Embryonic facial prominence (tissue), 1 donor: ENCODE results near the gene NUDT14.

Source experiments
- DNase-seq: peaks from one replicate; pipeline ENCODE4 v3.0.0-alpha.2; 2016; ENCODE audit errors: extremely low spot score

The NUDT14 gene

GRCh38 chr14:105159344-105159743, 21.8 kb downstream of the NUDT14 start:
- no peak for DNase-seq

- DNase-seq: no peak
Measured at GRCh38 chr14:105158794-105159193, 22.3 kb downstream of the NUDT14 start.

GRCh38 chr14:105157872-105158271, 23.2 kb downstream of the NUDT14 start:
- no peak for DNase-seq

- DNase-seq: no peak
Measured at GRCh38 chr14:105156414-105157375, 24.4 kb downstream of the NUDT14 start.

GRCh38 chr14:105155681-105156413, 25.3 kb downstream of the NUDT14 start:
- no peak for DNase-seq

GRCh38 chr14:105155071-105155651, 26.0 kb downstream of the NUDT14 start:
- no peak for DNase-seq

DNA sequence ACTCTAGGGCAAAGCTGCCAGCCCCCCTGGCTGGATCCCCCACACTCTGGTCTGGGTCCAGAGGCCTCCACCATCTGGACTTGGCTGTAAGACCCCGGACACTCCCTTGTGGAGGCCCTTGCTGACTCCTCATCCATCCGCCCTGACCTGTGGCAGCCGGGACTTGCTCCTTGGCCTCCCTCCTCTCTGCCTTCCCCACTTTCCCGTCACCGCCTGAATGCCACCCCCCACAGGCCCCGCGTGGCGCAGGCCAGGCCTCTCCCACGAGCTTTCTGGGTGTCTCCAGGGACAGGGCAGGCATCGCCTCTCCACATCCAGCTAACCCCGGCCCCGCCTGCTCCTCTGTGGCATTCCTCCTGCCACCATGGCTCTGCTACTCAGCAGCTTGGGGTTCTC, 26.6 kb downstream of the NUDT14 start:
- no peak for DNase-seq

- DNase-seq: no peak
Measured at GRCh38 chr14:105153739-105154475, 27.2 kb downstream of the NUDT14 start.

GRCh38 chr14:105153331-105153731, 27.8 kb downstream of the NUDT14 start:
- no peak for DNase-seq

- no peak for DNase-seq
Measured at GRCh38 chr14:105152794-105153241, 28.3 kb downstream of the NUDT14 start.

- no peak for DNase-seq
Measured at GRCh38 chr14:105151838-105152793, 29.0 kb downstream of the NUDT14 start.

DNA sequence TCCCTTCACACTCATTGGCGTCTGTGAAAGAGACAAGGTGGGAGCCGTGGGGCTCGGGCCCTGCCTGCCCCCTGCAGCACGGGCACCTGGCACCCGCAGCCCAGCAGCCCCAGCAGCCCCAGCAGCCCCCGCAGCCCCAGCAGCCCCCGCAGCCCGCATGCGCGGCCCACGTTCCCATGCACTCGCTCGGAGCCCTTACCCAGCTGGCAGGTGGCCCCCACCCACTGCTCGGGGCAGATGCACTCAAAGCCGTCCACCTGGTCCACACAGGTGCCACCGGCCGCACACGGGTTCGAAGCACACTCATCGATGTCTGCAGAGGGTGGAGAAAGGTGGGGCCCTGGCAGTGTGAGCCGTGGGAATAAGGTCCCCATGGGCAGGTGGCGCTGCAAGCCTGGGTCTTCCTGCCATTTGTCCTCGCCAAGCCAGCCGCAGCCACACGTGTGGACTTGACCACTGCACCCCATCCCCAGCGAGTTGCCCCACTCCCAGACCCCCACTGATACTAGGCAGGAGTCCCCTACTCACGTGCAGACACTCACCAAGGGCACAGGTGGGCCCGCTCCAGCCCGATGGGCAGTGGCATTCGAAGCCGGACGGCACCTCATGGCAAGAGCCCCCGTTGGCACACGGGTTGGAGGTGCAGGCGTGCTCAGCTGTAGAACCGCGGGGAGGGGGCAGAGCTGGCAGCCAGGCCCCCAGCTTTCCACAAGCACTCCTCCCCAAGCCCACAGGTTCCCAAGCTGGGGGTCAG, 29.9 kb downstream of the NUDT14 start:
- DNase-seq: no peak

DNA sequence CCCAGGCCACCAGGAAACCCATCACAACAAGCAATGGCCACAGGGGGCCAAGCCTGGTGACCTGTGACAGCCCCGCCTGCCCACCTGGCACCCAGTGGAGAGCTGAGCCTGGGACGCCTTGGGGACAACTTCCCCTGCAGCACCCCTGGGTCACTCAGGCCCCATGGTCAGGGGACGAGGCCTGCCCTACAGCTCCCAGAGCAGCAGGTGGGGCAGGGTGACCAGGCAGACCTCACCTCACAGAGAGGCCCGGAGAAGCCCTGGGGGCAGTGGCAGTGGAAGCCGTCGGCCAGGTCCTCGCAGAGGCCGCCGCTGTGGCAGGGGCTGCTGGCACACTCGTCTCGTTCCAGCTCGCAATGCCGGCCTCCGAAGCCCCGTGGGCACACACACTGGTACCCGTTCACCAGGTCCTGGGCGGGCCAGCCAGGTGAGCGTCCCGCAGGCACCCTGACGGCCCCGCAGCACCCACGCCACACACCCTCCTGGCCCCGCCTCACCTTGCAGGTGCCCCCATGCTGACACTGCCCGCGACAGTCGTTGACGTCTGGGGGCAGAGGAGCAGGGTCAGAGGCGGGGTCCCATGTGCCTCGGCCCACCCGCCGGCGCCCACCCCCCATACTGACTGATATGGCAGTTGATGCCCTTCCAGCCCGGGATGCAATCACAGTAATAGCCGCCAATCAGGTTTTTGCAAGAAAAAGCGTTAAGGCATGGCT, 30.6 kb downstream of the NUDT14 start:
- DNase-seq: no peak

DNA sequence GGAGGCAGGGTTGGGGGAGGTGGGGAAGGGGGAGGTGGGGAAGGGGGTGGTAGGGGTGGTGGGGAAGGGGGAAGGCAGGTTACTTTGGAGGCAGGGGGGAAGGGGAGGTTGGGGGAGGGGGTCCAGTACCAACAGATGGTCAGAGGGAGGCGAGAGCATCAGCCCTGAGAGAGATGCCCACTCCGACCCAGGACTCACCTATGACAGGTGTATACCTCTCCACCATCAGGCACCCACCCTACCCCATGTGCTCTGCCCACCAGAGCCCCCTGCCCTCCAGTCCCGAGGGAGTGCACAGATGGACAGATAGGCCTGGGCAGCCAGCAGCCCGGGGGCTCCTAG, 31.1 kb downstream of the NUDT14 start:
- DNase-seq: no peak

GRCh38 chr14:105149146-105149781, 31.8 kb downstream of the NUDT14 start:
- DNase-seq: no peak

DNA sequence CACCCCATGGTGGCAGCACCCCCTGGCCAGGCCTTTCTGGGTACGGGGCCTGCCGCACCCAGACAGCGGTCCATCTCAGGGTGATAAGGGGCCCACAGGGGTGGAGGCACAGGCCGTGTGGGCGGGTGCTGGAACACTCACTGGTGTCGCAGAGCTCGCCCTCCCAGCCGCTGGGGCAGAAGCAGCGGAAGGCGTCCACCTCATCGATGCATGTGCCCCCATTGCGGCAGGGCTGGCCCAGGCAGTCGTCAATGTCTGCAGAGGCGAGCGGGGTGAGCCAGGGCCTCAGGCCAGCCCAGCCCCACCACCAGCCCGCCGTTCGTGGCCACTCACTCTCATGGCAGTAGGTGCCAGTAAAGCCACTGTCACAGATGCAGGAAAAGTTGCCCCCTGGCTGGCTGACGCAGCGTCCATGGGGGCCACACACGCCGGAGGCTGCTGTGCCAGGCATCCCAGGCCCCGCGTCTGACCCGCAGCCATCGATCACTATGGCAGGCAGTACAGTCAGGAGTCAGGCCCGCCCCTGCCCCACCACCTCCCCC, 32.4 kb downstream of the NUDT14 start:
- no peak for DNase-seq

GRCh38 chr14:105147671-105148603, 33.2 kb downstream of the NUDT14 start:
- no peak for DNase-seq
